DOHH2 (cell line): ENCODE measurements around the gene MDM4.
A peak's percentile ranks its signal among the peaks of the same experiment; 100 is the strongest.

Source experiments
- H3F3A ChIP-seq: fragments of 200-600 bp; sonication (generic), shearing (Covaris generic); 2 replicates; pipeline ENCODE4 v1.6.0; 2016; ENCODE audit warnings: antibody characterized with exemption, mild to moderate bottlenecking; ENCODE audit not compliant: control insufficient read depth, insufficient read depth
- H3K27ac ChIP-seq: fragments of 200-600 bp; sonication (generic); 2 replicates; pipeline ENCODE4 v1.5.1; 2014; ENCODE audit warnings: low read depth, mild to moderate bottlenecking, low read length, moderate library complexity
- H3K27me3 ChIP-seq: fragments of 200-600 bp; sonication (generic); 2 replicates; pipeline ENCODE4 v1.6.1; 2014; ENCODE audit warnings: mild to moderate bottlenecking, low read length, mixed read lengths; ENCODE audit not compliant: control insufficient read depth
- H3K36me3 ChIP-seq: fragments of 200-600 bp; sonication (generic); 2 replicates; pipeline ENCODE4 v1.6.1; 2014; ENCODE audit warnings: mild to moderate bottlenecking, low read length, moderate library complexity, mixed read lengths; ENCODE audit not compliant: control insufficient read depth
- H3K4me1 ChIP-seq: fragments of 200-600 bp; sonication (generic); 2 replicates; pipeline ENCODE4 v1.6.1; 2014; ENCODE audit warnings: mild to moderate bottlenecking, low read length, mixed read lengths; ENCODE audit not compliant: control insufficient read depth
- H3K4me2 ChIP-seq: fragments of 200-600 bp; sonication (generic); 2 replicates; pipeline ENCODE4 v1.6.0; 2014; ENCODE audit warnings: mild to moderate bottlenecking, low read length, moderate library complexity
- H3K4me3 ChIP-seq: fragments of 200-600 bp; sonication (generic); 2 replicates; pipeline ENCODE4 v1.5.1; 2014; ENCODE audit warnings: mild to moderate bottlenecking, low read length, mixed read lengths
- H3K79me2 ChIP-seq: fragments of 200-600 bp; sonication (generic); 2 replicates; pipeline ENCODE4 v1.6.1; 2014; ENCODE audit warnings: mild to moderate bottlenecking, low read length, mixed read lengths; ENCODE audit not compliant: control insufficient read depth
- H3K9me2 ChIP-seq: fragments of 200-600 bp; sonication (generic); replicated peaks from 2 replicates; pipeline ENCODE4 v1.6.1; 2014; ENCODE audit warnings: mild to moderate bottlenecking, low read length, mixed read lengths; ENCODE audit not compliant: control insufficient read depth
- H3K9me3 ChIP-seq: fragments of 200-600 bp; sonication (generic); 2 replicates; pipeline ENCODE4 v1.6.1; 2014; ENCODE audit warnings: antibody characterized with exemption, low read length, mixed read lengths; ENCODE audit not compliant: control insufficient read depth, insufficient read depth
- H4K20me1 ChIP-seq: fragments of 200-600 bp; sonication (generic); 2 replicates; pipeline ENCODE4 v1.6.0; 2014; ENCODE audit warnings: low read depth, mild to moderate bottlenecking, antibody characterized with exemption, low read length, moderate library complexity; ENCODE audit not compliant: control insufficient read depth, insufficient read depth
- EZH2phosphoT487 ChIP-seq: fragments of 200-600 bp; sonication (generic); IDR thresholded peaks from 2 replicates; pipeline ENCODE4 v1.6.1; 2017; ENCODE audit warnings: borderline replicate concordance, mild to moderate bottlenecking, antibody characterized with exemption, low read length, moderate library complexity, mixed read lengths
- TF ChIP-seq, protein P1 (sequence below): fragments of 200-600 bp; sonication (generic); IDR thresholded peaks from one replicate; pipeline ENCODE4 v1.5.1; 2014; ENCODE audit warnings: antibody characterized with exemption, mild to moderate bottlenecking, low read depth, low read length; ENCODE audit not compliant: poor library complexity, severe bottlenecking

MDM4 gene

DNA sequence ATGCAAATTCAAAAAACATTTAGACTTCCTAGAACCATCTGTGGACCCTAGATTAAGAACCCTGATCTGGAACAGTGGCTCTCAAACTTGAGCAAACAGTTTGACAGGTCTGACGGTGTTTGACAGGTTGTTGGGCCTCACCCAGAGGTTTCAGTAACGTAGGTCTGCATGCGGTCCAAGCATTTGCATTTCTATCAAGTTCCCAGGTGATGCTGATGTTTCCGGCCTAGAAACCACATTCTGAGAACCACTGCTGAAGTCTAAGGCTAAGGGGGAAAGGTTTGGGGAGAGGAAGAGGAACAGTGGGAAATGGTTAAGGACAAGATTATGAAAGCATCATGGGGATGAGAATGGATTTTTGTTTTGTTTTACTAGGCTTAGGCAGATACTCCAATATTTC, 48.6 kb downstream of the MDM4 start:
- TF ChIP-seq EZH2phosphoT487: no peak
- peak overlapping the region; percentile 75 for H3K4me2 ChIP-seq
- H3K79me2 ChIP-seq: peaks cover 26% of the 10 kb centered on the region
- no peaks in the 10 kb centered on the region for H3K9me2 ChIP-seq
- H3F3A ChIP-seq: peaks cover 35% of the 10 kb centered on the region
- no peaks in the 10 kb centered on the region for H3K9me3 ChIP-seq
- peaks cover 66% of the 10 kb centered on the region for H3K4me1 ChIP-seq
- H3K36me3 ChIP-seq: peaks cover 75% of the 10 kb centered on the region
- peak overlapping the region; percentile 90 for H3K27ac ChIP-seq
- peaks cover 11% of the 10 kb centered on the region; the same call in 1 of the 2 replicates for H4K20me1 ChIP-seq
- no peaks in the 10 kb centered on the region for H3K27me3 ChIP-seq
- H3K4me3 ChIP-seq: peak overlapping the region; percentile 57

DNA sequence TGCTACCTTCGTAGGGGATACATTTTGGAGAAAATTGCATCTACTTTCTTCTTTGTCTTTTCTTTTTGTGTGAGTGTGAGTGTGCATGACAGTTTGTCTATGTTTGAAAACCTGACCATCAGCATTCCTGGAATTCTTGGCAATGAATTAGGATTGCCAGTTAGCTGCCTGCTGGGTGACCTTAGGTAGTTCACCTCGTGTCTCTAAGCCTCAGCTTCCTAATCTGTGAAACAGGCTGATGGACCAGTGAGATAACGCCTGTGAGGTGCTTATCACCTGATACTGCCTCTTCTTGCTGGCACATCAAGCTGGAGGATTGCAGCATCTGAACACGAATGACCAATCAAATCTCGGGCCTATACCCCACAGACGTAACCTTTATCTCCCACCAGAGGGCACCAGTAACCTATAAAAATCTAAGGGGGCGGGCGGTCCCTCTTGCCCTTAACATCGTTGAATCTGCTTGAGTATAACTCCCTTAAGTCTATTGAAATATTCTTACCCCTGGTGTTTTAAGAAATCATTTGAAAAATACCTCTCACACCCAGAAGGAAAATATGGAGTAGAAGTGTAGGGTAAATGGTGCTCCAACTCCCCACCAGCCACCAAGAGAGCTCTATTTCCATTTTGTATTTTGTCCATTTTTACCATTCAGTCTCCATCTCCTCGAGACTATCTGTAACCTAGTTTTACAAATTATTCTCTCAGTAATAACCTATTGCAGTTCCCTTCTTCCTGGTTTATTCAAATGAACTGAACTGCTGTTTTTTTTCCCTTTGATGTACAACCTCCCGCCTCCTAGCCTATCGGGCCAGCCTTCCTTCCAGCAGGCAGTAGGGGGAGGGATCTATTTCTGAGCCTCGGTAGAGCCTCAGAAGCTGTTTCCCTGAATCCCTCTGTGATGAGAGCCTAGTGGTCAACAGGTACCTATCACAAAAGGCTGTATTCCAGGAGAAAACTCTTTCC, 49.7 kb downstream of the MDM4 start:
- peak overlapping the region; percentile 57 for H3K4me3 ChIP-seq
- peaks cover 31% of the 10 kb centered on the region for H3F3A ChIP-seq
- no peaks in the 10 kb centered on the region for H3K9me3 ChIP-seq
- peaks cover 55% of the 10 kb centered on the region for H3K4me1 ChIP-seq
- H3K27ac ChIP-seq: peak overlapping the region; percentile 90
- H3K36me3 ChIP-seq: peaks cover 66% of the 10 kb centered on the region
- peaks cover 11% of the 10 kb centered on the region; the same call in 1 of the 2 replicates for H4K20me1 ChIP-seq
- H3K27me3 ChIP-seq: no peaks in the 10 kb centered on the region
- H3K9me2 ChIP-seq: no peaks in the 10 kb centered on the region
- peaks cover 21% of the 10 kb centered on the region for H3K79me2 ChIP-seq
- TF ChIP-seq, protein P1, sequence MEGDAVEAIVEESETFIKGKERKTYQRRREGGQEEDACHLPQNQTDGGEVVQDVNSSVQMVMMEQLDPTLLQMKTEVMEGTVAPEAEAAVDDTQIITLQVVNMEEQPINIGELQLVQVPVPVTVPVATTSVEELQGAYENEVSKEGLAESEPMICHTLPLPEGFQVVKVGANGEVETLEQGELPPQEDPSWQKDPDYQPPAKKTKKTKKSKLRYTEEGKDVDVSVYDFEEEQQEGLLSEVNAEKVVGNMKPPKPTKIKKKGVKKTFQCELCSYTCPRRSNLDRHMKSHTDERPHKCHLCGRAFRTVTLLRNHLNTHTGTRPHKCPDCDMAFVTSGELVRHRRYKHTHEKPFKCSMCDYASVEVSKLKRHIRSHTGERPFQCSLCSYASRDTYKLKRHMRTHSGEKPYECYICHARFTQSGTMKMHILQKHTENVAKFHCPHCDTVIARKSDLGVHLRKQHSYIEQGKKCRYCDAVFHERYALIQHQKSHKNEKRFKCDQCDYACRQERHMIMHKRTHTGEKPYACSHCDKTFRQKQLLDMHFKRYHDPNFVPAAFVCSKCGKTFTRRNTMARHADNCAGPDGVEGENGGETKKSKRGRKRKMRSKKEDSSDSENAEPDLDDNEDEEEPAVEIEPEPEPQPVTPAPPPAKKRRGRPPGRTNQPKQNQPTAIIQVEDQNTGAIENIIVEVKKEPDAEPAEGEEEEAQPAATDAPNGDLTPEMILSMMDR: peak; percentile 72
- no peak for TF ChIP-seq EZH2phosphoT487
- H3K4me2 ChIP-seq: peak overlapping the region; percentile 75

DNA sequence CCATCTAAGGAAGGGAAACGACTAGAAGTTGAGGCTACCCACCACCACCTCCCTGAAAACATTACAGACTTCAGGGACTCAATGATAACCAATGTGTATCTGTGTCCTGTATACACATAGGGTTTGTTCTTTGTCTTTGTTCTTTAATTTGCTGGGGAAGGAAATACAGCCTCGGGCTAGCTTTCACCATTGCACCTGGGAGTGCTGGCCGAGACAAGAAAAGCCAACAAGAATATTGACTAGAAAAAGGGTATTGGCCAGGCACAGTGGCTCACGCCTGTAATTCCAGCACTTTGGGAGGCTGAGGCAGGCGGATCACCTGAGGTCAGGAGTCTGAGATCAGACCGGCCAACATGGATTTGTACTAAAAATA, 50.4 kb downstream of the MDM4 start:
- peaks cover 48% of the 10 kb centered on the region for H3K4me1 ChIP-seq
- H3K27ac ChIP-seq: no peak overlapping the region
- H3K36me3 ChIP-seq: peaks cover 67% of the 10 kb centered on the region
- H3F3A ChIP-seq: peaks cover 31% of the 10 kb centered on the region
- peaks cover 19% of the 10 kb centered on the region for H3K79me2 ChIP-seq
- TF ChIP-seq EZH2phosphoT487: no peak
- TF ChIP-seq, protein P1: no peak
- no peaks in the 10 kb centered on the region for H3K9me3 ChIP-seq
- H3K4me3 ChIP-seq: no peak overlapping the region
- H3K4me2 ChIP-seq: no peak overlapping the region
- H4K20me1 ChIP-seq: peaks cover 11% of the 10 kb centered on the region; the same call in 1 of the 2 replicates
- H3K27me3 ChIP-seq: no peaks in the 10 kb centered on the region
- H3K9me2 ChIP-seq: no peaks in the 10 kb centered on the region

- Histone ChIP-seq H3F3A (peaks cover 31% of the 10 kb centered on the region), H3K27me3 (no peaks in the 10 kb centered on the region)
- no peak for TF ChIP-seq EZH2phosphoT487
- TF ChIP-seq, protein P1: no peak
Observed at GRCh38 chr1:204567071-204567470, 50.9 kb downstream of the MDM4 start.

More at GRCh38 chr1:204567071-204567470, 50.9 kb downstream of the MDM4 start:
- Histone ChIP-seq H3K4me1 (peaks cover 43% of the 10 kb centered on the region), H3K4me2 (no peak overlapping the region), H3K9me2 (no peaks in the 10 kb centered on the region), H3K36me3 (peaks cover 62% of the 10 kb centered on the region), H3K27ac (no peak overlapping the region), H3K79me2 (peaks cover 19% of the 10 kb centered on the region), H4K20me1 (peaks cover 11% of the 10 kb centered on the region; the same call in 1 of the 2 replicates), H3K9me3 (no peaks in the 10 kb centered on the region), H3K4me3 (no peak overlapping the region)
